Esophagus squamous epithelium (tissue), 4 donors: Measurements from ENCODE around the gene ERF.

Source experiments
- POLR2A ChIP-seq, 4 donors: fragments of 450-650 bp; IDR thresholded peaks; one replicate each; pipeline ENCODE4 v1.6.1; 2017; ENCODE audit warnings: antibody characterized with exemption in 4 of 4, mild to moderate bottlenecking in 4 of 4, moderate library complexity in 3 of 4
- TF ChIP-seq, protein P1 (sequence below), 6 experiments: fragments of 450-650 bp in 4 of 6; fragments of 200-600 bp in 2 of 6; sonication (generic) in 2 of 6; IDR thresholded peaks; one replicate each; pipeline ENCODE4 v1.5.1; 2016 to 2019; ENCODE audit warnings: antibody characterized with exemption in 6 of 6, mild to moderate bottlenecking in 4 of 6, moderate library complexity in 4 of 6

- no peak for TF ChIP-seq POLR2A (IDR thresholded peaks at IDR 0.05)
- TF ChIP-seq, protein P1, sequence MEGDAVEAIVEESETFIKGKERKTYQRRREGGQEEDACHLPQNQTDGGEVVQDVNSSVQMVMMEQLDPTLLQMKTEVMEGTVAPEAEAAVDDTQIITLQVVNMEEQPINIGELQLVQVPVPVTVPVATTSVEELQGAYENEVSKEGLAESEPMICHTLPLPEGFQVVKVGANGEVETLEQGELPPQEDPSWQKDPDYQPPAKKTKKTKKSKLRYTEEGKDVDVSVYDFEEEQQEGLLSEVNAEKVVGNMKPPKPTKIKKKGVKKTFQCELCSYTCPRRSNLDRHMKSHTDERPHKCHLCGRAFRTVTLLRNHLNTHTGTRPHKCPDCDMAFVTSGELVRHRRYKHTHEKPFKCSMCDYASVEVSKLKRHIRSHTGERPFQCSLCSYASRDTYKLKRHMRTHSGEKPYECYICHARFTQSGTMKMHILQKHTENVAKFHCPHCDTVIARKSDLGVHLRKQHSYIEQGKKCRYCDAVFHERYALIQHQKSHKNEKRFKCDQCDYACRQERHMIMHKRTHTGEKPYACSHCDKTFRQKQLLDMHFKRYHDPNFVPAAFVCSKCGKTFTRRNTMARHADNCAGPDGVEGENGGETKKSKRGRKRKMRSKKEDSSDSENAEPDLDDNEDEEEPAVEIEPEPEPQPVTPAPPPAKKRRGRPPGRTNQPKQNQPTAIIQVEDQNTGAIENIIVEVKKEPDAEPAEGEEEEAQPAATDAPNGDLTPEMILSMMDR (IDR thresholded peaks at IDR 0.05) = no peak
Observed at GRCh38 chr19:42282819-42283187, 27.9 kb upstream of the ERF start.
